Right kidney (tissue), 1 donor: ENCODE data around the gene IYD.
A peak's percentile ranks its signal among the peaks of the same experiment; 100 is the strongest.
"Not testable (repeated sequence)": the region's sequence is repeated elsewhere in the genome, so short reads cannot be mapped to it uniquely, and the experiment has no call there.

Experiments
- DNase-seq: peaks from one replicate; pipeline ENCODE4 v3.0.0-alpha.2; 2016

Gene IYD

GRCh38 chr6:150430815-150431214 is 62.0 kb downstream of the IYD start:
- no peak for DNase-seq

GRCh38 chr6:150435360-150435759 is 66.5 kb downstream of the IYD start:
- DNase-seq = no peak

GRCh38 chr6:150435832-150436231 is 67.0 kb downstream of the IYD start:
- no peak for DNase-seq

GRCh38 chr6:150439373-150439772 is 70.6 kb downstream of the IYD start:
- DNase-seq = no peak

- no peak for DNase-seq
Measured at GRCh38 chr6:150443621-150444020, 74.8 kb downstream of the IYD start.

- no peak for DNase-seq
Measured at GRCh38 chr6:150444308-150444707, 75.5 kb downstream of the IYD start.

GRCh38 chr6:150445486-150445885 is 76.7 kb downstream of the IYD start:
- DNase-seq = no peak

- DNase-seq = no peak
Measured at GRCh38 chr6:150448221-150448620, 79.4 kb downstream of the IYD start.

- not testable (repeated sequence) for DNase-seq
Measured at GRCh38 chr6:150449055-150449454, 80.2 kb downstream of the IYD start.

- no peak for DNase-seq
Measured at GRCh38 chr6:150450918-150451317, 82.1 kb downstream of the IYD start.

GRCh38 chr6:150451807-150452427 is 83.1 kb downstream of the IYD start:
- no peak for DNase-seq

GRCh38 chr6:150452428-150453243 is 83.8 kb downstream of the IYD start:
- peak; percentile 39 for DNase-seq

- DNase-seq = no peak
Measured at GRCh38 chr6:150453357-150453756, 84.5 kb downstream of the IYD start.
